A673 (cell line): ENCODE data around the gene PRR33. TPM values are rescaled to one million over a fixed set of nuclear protein-coding genes. Genes with fewer than 3 reads are reported as not detected.

Source experiments
- BruUV-seq: library from RNA; stranded (reverse); fragments of 400-500 nt; replicated peaks from 2 replicates; lab custom pipeline; 2021; lab: Mats Ljungman, UMichigan
- CTCF ChIA-PET: fragments of 300-600 bp; sonication (Branson Sonifier 250); formaldehyde crosslinking; loops from one replicate; lab custom pipeline; 2022; ENCODE audit warnings: antibody characterized with exemption; lab: Charles Lee
- POLR2A ChIA-PET: fragments of 300-600 bp; sonication (Branson Sonifier 250); formaldehyde crosslinking; loops from one replicate; lab custom pipeline; 2022; ENCODE audit warnings: antibody characterized with exemption; ENCODE audit not compliant: low non-redundant PET; lab: Charles Lee
- DNase-seq: peaks from one replicate; pipeline ENCODE4 v3.0.0-alpha.2; 2015; ENCODE audit warnings: low spot score
- H3K27ac ChIP-seq: fragments of 200-600 bp; sonication (generic); 2 replicates; pipeline ENCODE4 v1.5.1; 2016; ENCODE audit warnings: mixed run types, low read depth, mild to moderate bottlenecking, mixed read lengths, antibody characterized with exemption, low read length; ENCODE audit not compliant: poor library complexity, severe bottlenecking
- H3K27me3 ChIP-seq: fragments of 200-600 bp; sonication (generic); replicated peaks from 2 replicates; pipeline ENCODE4 v1.6.1; 2017; ENCODE audit warnings: mixed run types, low read depth, mild to moderate bottlenecking, mixed read lengths, antibody characterized with exemption, low read length; ENCODE audit not compliant: insufficient read depth, poor library complexity
- H3K36me3 ChIP-seq: fragments of 200-600 bp; sonication (generic); 2 replicates; pipeline ENCODE4 v1.6.1; 2016; ENCODE audit warnings: mixed run types, mild to moderate bottlenecking, mixed read lengths, antibody characterized with exemption, low read length; ENCODE audit not compliant: insufficient read depth, poor library complexity, severe bottlenecking
- H3K4me1 ChIP-seq: fragments of 200-600 bp; sonication (generic); 2 replicates; pipeline ENCODE4 v1.6.1; 2017; ENCODE audit warnings: mixed run types, mild to moderate bottlenecking, mixed read lengths, antibody characterized with exemption, low read length; ENCODE audit not compliant: insufficient read depth, poor library complexity, severe bottlenecking
- H3K4me3 ChIP-seq: fragments of 200-600 bp; sonication (generic); 2 replicates; pipeline ENCODE4 v1.5.1; 2016; ENCODE audit warnings: low read depth, mixed run types, mild to moderate bottlenecking, mixed read lengths, low read length; ENCODE audit not compliant: poor library complexity, severe bottlenecking
- H3K9me3 ChIP-seq: fragments of 200-600 bp; sonication (generic); 2 replicates; pipeline ENCODE4 v1.6.1; 2016; ENCODE audit warnings: mixed run types, low read depth, mild to moderate bottlenecking, mixed read lengths, antibody characterized with exemption, low read length; ENCODE audit not compliant: poor library complexity, severe bottlenecking
- CTCF ChIP-seq: fragments of 300-800, 200-600 bp; sonication (generic); conservative IDR thresholded peaks from 2 replicates; pipeline ENCODE4 v1.5.1; 2017; ENCODE audit warnings: low read depth, mild to moderate bottlenecking, antibody characterized with exemption, low read length, moderate library complexity, mixed read lengths
- EZH2 ChIP-seq: fragments of 200-600 bp; sonication (generic); IDR thresholded peaks from 2 replicates; pipeline ENCODE4 v1.6.1; 2017; ENCODE audit warnings: borderline replicate concordance, low read depth, mild to moderate bottlenecking, mixed read lengths, antibody characterized with exemption, low read length; ENCODE audit not compliant: poor library complexity, severe bottlenecking
- intact Hi-C: fragments of 100-400 bp; cut with micrococcal nuclease; formaldehyde crosslinking; loops from one replicate; pipeline ENCODE4 v1.10.0; 2022; ENCODE audit not compliant: unreplicated experiment
- total RNA-seq: library from RNA; stranded (reverse); gene quantifications from 2 replicates; pipeline ENCODE4 v1.2.3, GENCODE V29; 2021

The PRR33 gene
- total RNA-seq, 1 experiment from 2014 or later: not detected

- no peak overlapping the region for H3K4me3 ChIP-seq
- CTCF ChIA-PET: no interaction called here
- TF ChIP-seq CTCF (no peak), EZH2 (no peak)
- intact Hi-C loops: no loop called here
- no peak for DNase-seq
- H3K27ac ChIP-seq: no peak overlapping the region
- no peaks in the 10 kb centered on the region for H3K4me1 ChIP-seq
- no peaks in the 10 kb centered on the region for H3K27me3 ChIP-seq
- H3K9me3 ChIP-seq: no peaks in the 10 kb centered on the region
- POLR2A ChIA-PET: no interaction called here
- no peaks in the 10 kb centered on the region for H3K36me3 ChIP-seq
- no TSS peak for BruUV-seq
Observed at GRCh38 chr11:1930462-1930830, 38.8 kb upstream of the PRR33 start.

GRCh38 chr11:1929621-1930461 lies 38.1 kb upstream of the PRR33 start:
- H3K9me3 ChIP-seq: no peaks in the 10 kb centered on the region
- no peak overlapping the region for H3K4me3 ChIP-seq
- no peak overlapping the region for H3K27ac ChIP-seq
- CTCF ChIA-PET: no interaction called here
- intact Hi-C loops: no loop called here
- no peak for TF ChIP-seq CTCF
- TF ChIP-seq EZH2: no peak
- no peaks in the 10 kb centered on the region for H3K27me3 ChIP-seq
- BruUV-seq: no TSS peak
- POLR2A ChIA-PET: no interaction called here
- H3K36me3 ChIP-seq: no peaks in the 10 kb centered on the region
- H3K4me1 ChIP-seq: no peaks in the 10 kb centered on the region
- no peak for DNase-seq

GRCh38 chr11:1928891-1929541 lies 37.3 kb upstream of the PRR33 start:
- ChIA-PET CTCF (no interaction called here), POLR2A (no interaction called here)
- H3K4me1 ChIP-seq: no peaks in the 10 kb centered on the region
- TF ChIP-seq EZH2: no peak
- no peak for TF ChIP-seq CTCF
- intact Hi-C loops: no loop called here
- no TSS peak for BruUV-seq
- H3K27me3 ChIP-seq: no peaks in the 10 kb centered on the region
- no peak for DNase-seq
- H3K27ac ChIP-seq: no peak overlapping the region
- no peaks in the 10 kb centered on the region for H3K9me3 ChIP-seq
- no peaks in the 10 kb centered on the region for H3K36me3 ChIP-seq
- H3K4me3 ChIP-seq: no peak overlapping the region
